GM12872 (cell line): ENCODE measurements around the gene BABAM2.

Experiments
- TF ChIP-seq, protein P1 (sequence below): IDR thresholded peaks from 3 replicates; pipeline ENCODE4 v1.5.1; 2011; ENCODE audit warnings: low read depth, mild to moderate bottlenecking, low read length, moderate library complexity; ENCODE audit not compliant: insufficient read depth

BABAM2 gene

DNA sequence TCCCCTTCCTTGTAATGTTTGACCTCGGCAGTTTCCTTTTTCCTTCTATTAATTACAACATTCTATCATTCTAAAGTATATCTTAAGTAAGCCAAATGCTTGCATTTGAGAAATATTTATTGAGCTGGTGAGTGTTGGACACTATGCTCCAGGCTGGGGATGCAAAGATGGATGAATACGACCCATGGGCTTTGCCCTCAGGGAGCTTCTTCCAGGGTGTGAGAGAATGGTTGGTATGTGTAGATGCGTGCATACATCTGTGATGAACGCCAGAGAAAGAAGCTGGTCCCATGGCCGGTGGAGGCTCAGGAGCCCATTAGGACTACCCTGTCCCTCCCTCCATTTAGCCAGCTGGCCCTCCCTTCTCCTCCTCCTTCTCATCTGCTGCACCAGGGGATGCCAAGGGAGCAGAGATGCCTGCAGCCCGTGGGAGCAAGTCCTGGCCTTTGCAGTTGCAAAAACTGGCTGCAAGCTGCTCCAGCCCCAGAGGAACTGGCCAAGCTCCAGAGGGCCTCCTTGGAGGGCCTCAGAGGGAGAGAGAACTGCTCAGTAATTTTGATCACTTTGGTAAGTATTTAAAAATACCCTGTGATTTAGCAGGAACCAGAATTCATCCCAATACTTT is 436.5 kb downstream of the BABAM2 start:
- TF ChIP-seq, protein P1, sequence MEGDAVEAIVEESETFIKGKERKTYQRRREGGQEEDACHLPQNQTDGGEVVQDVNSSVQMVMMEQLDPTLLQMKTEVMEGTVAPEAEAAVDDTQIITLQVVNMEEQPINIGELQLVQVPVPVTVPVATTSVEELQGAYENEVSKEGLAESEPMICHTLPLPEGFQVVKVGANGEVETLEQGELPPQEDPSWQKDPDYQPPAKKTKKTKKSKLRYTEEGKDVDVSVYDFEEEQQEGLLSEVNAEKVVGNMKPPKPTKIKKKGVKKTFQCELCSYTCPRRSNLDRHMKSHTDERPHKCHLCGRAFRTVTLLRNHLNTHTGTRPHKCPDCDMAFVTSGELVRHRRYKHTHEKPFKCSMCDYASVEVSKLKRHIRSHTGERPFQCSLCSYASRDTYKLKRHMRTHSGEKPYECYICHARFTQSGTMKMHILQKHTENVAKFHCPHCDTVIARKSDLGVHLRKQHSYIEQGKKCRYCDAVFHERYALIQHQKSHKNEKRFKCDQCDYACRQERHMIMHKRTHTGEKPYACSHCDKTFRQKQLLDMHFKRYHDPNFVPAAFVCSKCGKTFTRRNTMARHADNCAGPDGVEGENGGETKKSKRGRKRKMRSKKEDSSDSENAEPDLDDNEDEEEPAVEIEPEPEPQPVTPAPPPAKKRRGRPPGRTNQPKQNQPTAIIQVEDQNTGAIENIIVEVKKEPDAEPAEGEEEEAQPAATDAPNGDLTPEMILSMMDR = no peak

DNA sequence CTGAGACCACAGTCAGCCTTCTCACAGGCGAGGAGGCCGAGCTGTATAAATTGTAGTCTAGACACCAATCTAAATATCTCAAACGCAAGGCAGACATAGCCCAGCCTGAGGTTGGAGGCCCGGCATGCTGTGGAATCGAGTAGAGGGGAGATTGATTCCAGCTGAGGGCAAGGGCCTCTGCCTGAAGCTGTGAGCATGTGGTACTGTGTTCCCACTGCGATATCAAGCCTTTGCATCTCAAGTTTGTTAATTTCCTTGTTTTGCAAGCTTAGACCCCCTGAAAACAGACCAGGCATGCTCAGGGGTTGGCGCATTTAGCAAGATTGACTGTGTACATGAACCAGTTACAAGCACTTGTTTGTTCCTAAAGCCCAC is 437.0 kb downstream of the BABAM2 start:
- TF ChIP-seq, protein P1 = no peak

DNA sequence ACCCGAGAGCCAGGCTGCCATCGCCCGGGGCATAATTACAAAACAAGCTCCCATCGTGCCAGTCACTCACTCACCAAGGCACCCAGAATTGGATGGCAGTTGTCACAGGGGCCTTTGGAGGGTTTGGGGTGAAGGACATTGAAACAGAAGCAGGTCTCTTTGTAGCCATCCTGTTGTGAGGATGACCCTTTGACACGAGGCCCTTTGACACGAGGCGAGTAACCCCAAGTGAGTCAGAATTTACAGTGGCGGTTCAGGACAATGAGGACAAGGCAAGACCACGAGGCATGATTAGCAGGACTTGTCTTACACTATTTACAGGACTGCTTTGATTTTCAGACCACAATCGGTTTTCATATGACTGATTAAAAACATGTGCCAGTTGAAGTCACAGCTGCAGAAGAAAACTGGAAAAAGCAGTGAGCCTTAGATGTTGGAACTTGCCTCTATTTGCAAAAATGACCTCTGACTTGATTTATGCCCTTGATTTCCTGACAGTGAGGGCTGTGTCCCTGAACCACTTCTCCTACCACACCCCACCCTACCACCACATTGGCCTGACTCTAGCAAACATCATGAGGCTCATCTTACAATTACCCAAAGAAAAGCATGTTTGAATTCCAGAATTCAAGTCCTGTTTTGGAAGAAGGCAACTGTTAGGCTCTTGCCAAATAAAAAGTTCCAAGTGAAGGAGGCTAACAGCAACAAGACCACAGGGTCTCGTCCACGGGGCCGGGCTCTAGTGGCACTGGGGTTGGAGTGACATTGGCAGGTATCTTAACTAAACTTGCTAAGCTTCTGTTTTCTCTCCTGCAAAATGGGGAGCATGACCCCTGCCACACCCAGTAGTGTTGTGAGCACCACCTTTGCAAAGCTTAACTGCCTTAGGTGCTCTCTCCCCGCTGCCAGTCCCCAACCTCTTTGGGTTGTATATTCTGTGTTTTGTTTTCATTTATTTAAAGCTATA is 437.7 kb downstream of the BABAM2 start:
- TF ChIP-seq, protein P1 = no peak

DNA sequence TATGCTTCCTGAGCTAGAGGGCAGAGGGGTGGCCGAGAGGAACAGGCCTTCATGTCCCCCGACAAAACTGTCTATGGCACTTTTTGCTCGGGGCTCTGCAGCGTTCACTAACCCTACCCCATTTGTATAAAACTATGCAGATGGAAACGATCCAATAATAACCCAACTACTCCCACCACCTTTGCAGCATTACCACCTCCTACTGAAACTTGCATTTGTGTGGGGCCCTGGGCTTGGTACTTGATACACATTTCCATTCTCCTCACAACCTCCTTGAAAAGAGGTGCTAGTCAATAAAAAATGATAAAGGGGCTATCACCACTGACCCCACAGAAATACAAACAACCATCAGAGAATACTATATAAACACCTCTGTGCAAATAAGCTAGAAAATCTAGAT is 438.7 kb downstream of the BABAM2 start:
- TF ChIP-seq, protein P1 = no peak

DNA sequence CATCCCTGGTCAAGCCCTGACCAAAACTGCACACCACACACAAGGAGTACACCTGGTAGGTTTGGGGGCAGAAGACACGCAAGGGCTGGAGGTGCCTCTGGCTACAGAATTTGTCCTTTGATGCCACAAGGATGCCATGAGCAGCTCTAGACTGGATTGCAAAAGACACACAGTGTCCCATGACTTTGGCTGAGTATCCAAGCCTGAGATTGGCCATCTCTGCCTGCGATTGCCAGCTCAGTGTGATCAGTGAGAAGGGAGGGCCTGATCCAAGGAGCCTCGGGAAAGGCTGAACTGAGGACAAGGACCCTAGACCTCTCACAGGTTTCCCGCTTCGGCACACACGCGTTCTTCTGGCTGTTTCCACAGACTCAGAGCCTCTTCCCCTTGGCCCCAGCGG is 442.2 kb downstream of the BABAM2 start:
- TF ChIP-seq, protein P1 = no peak

DNA sequence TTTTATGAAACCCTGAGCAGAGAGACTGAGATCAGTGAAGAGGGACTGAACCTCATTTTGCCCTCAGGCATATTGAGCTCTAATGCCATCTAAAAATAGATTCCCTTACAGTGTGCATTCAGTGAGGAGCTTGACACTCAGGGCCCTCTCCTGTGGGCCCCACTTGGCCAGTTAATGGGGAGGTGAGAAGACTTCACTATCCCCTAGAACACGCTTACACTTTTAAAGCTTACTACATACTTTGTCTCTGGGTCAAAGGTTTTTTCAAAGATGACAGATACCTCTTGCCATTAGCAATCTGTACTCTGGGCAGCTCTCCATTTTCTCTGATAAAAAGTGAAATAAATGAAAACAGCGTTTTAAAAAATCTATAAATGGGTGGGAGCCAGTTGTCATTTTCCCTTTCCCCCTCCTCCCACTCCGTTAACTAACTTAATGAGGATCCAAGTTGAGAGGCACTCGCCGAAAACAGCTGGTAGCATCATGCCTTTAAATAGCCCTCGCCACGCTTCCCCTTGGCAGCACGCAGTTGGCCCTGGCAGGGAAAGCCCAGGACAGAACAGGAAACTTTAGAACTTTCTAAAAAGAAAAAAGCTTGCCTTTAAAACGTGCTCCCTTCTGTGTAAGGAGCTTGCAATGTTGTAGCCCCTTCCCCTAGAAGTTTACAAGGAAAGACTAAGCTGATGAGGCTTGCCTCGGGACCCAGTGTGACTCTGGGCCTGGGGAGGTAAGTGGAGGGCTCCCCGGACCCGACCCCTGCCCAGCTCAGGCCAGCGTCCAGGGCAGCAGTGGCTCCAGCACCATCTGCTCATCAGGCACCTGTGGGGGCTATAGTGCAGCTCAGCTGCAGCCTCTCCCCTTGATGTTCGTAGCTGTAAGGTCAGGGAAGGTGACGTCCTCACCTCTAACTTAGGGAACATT is 443.3 kb downstream of the BABAM2 start:
- TF ChIP-seq, protein P1 = no peak

DNA sequence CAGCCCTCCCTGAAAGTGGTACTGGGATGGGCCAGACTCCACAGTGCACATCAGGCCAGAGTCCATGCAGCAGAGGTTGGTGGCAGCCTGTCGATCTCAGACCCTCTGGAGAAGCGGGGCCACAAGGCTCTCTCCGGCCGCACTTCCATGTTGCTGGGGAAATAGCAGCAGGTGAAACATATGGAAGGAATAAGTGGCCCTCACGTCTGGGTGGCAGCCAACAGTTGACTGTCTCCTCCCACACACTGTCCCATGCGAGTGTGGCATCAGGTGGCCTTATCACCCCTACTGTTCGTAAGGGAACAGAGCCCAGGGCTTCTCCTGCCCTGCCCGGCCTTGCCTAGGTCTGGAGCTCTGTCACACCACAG is 444.0 kb downstream of the BABAM2 start:
- TF ChIP-seq, protein P1 = no peak
